ENCODE results near the gene GTF2H2.
"Not testable (repeated sequence)": the region's sequence is repeated elsewhere in the genome, so short reads cannot be mapped to it uniquely, and the experiment has no call there.

DNA sequence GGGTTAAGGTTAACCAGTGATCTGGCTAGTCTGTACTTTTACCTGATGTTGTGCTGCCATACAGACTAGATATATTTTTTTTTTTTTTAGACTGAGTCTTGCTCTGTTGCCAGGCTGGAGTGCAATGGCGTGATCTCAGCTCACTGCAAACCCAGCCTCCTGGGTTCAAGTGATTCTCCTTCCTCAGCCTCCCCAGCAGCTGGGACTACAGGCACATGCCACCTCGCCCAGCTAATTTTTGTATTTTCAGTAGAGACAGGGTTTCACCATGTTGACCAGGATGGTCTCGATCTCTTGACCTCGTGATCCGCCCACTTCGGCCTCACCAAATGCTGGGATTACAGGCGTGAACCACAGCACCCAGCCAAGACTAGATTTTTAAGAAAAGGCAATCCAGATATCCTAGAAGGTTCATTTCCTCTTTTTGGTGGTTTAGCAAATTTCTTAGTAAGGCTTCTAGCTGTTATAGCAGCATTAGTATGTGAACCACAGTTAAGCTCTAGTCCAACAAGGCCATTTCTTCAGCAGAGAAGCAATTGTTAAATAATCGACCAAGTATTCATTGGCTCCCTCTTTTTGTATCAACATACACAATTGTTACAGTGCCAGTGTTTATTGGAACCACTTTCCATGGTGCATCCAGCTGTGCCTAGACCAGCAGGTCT lies 42.1 kb downstream of the GTF2H2 start, which contains the start of gene NAIP:
- TF ChIP-seq, protein P1, sequence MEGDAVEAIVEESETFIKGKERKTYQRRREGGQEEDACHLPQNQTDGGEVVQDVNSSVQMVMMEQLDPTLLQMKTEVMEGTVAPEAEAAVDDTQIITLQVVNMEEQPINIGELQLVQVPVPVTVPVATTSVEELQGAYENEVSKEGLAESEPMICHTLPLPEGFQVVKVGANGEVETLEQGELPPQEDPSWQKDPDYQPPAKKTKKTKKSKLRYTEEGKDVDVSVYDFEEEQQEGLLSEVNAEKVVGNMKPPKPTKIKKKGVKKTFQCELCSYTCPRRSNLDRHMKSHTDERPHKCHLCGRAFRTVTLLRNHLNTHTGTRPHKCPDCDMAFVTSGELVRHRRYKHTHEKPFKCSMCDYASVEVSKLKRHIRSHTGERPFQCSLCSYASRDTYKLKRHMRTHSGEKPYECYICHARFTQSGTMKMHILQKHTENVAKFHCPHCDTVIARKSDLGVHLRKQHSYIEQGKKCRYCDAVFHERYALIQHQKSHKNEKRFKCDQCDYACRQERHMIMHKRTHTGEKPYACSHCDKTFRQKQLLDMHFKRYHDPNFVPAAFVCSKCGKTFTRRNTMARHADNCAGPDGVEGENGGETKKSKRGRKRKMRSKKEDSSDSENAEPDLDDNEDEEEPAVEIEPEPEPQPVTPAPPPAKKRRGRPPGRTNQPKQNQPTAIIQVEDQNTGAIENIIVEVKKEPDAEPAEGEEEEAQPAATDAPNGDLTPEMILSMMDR (conservative IDR thresholded peaks at IDR 0.05), result not testable (repeated sequence)
- TF ChIP-seq ZFX (IDR thresholded peaks at IDR 0.05), result not testable (repeated sequence)
